Caco-2 (cell line): Measurements from ENCODE around the gene TCN2. TPM values are rescaled to one million over a fixed set of nuclear protein-coding genes. Genes with fewer than 3 reads are reported as not detected.

ENCODE experiments used
- BruUV-seq: library from RNA; stranded (reverse); fragments of 400-500 nt; replicated peaks from 2 replicates; lab custom pipeline; 2021; lab: Mats Ljungman, UMichigan
- CTCF ChIA-PET: fragments of 300-600 bp; sonication (Branson Sonifier 250); formaldehyde crosslinking; loops from one replicate; lab custom pipeline; 2022; ENCODE audit warnings: antibody characterized with exemption; lab: Charles Lee
- POLR2A ChIA-PET: fragments of 300-600 bp; sonication (Branson Sonifier 250); formaldehyde crosslinking; loops from one replicate; lab custom pipeline; 2022; ENCODE audit warnings: antibody characterized with exemption; lab: Charles Lee
- DNase-seq, 2 experiments: peaks; one replicate each; pipeline versions ENCODE4 v3.0.0 to v3.0.0-alpha.2; 2020 to 2022
- H3K27me3 ChIP-seq: replicated peaks from 2 replicates; pipeline ENCODE4 v1.6.0; 2011; ENCODE audit warnings: low read length; ENCODE audit not compliant: control insufficient read depth, insufficient read depth
- H3K36me3 ChIP-seq: 2 replicates; pipeline ENCODE4 v1.5.1; 2011; ENCODE audit warnings: low read length; ENCODE audit not compliant: control insufficient read depth, insufficient read depth
- H3K4me1 ChIP-seq: fragments of 250-450 bp; sonication (Bioruptor Pico); 2 replicates; pipeline ENCODE4 v1.5.1; 2020; ENCODE audit warnings: mild to moderate bottlenecking
- H3K4me3 ChIP-seq: 2 replicates; pipeline ENCODE4 v1.5.1; 2011; ENCODE audit warnings: low read depth, mild to moderate bottlenecking, control low read depth, low read length
- H3K9me3 ChIP-seq: fragments of 250-450 bp; sonication (Bioruptor Pico); 2 replicates; pipeline ENCODE4 v1.5.1; 2020; ENCODE audit warnings: mild to moderate bottlenecking, moderate library complexity
- H3K27ac Mint-ChIP-seq: one replicate; pipeline ENCODE4 v1.8.0; 2022; ENCODE audit warnings: mixed read lengths; ENCODE audit not compliant: unreplicated experiment
- H3K27me3 Mint-ChIP-seq: one replicate; pipeline ENCODE4 v1.8.0; 2022; ENCODE audit warnings: mixed read lengths; ENCODE audit not compliant: insufficient read depth, unreplicated experiment
- H3K36me3 Mint-ChIP-seq: one replicate; pipeline ENCODE4 v1.8.0; 2022; ENCODE audit warnings: mild to moderate bottlenecking, mixed read lengths; ENCODE audit not compliant: insufficient read depth, unreplicated experiment
- H3K4me1 Mint-ChIP-seq: one replicate; pipeline ENCODE4 v1.8.0; 2022; ENCODE audit warnings: low read depth, mixed read lengths; ENCODE audit not compliant: unreplicated experiment
- H3K4me3 Mint-ChIP-seq: one replicate; pipeline ENCODE4 v1.8.0; 2022; ENCODE audit warnings: mild to moderate bottlenecking, moderate library complexity, mixed read lengths; ENCODE audit not compliant: unreplicated experiment
- H3K9me3 Mint-ChIP-seq: one replicate; pipeline ENCODE4 v1.8.0; 2022; ENCODE audit warnings: mixed read lengths; ENCODE audit not compliant: unreplicated experiment
- intact Hi-C: fragments of 100-400 bp; cut with micrococcal nuclease; formaldehyde crosslinking; loops from one replicate; pipeline ENCODE4 v1.10.0; 2022; ENCODE audit not compliant: unreplicated experiment
- total RNA-seq: library from RNA; stranded (reverse); gene quantifications from 2 replicates; pipeline ENCODE4 v1.2.3, GENCODE V29; 2022
- TF ChIP-seq, protein P1 (sequence below), 2 experiments: fragments of 200-600 bp in 1 of 2; IDR thresholded peaks; 1 replicate in 1 of 2; 2 replicates in 1 of 2; pipeline versions ENCODE4 v1.5.1 to v1.8.0; 2011 to 2022; ENCODE audit warnings: antibody characterized with exemption in 1 of 2, control low read depth in 1 of 2, inconsistent platforms in 1 of 2, low read depth in 1 of 2, low read length in 1 of 2, mild to moderate bottlenecking in 1 of 2, moderate library complexity in 1 of 2; ENCODE audit not compliant: insufficient read depth in 1 of 2, severe bottlenecking in 1 of 2, unreplicated experiment in 1 of 2

Gene TCN2
- total RNA-seq, 1 experiment from 2014 or later, result 13.8 TPM

DNA sequence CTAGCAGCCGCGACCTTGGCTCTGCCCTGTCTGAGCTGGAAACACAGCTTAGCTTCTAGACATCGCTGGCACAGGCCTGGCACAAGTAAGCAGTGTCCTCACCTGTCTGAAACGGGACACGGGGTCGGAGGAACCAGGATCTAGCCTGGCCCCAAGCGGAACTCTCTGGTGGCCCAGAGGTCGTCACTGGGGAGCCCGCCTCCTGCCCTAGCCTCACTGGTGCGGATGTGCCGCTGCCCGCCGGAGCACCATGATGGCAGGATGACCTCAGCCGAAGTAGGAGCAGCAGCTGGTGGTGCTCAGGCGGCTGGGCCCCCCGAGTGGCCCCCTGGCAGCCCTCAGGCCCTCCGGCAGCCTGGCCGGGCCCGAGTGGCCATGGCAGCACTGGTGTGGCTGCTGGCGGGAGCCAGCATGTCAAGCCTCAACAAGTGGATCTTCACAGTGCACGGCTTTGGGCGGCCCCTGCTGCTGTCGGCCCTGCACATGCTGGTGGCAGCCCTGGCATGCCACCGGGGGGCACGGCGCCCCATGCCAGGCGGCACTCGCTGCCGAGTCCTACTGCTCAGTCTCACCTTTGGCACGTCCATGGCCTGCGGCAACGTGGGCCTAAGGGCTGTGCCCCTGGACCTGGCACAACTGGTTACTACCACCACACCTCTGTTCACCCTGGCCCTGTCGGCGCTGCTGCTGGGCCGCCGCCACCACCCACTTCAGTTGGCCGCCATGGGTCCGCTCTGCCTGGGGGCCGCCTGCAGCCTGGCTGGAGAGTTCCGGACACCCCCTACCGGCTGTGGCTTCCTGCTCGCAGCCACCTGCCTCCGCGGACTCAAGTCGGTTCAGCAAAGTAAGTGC, 29.5 kb downstream of the TCN2 start:
- Mint-ChIP-seq H3K4me3 (peak overlapping the region; percentile 66), H3K9me3 (no peaks in the 10 kb centered on the region), H3K4me1 (no peaks in the 10 kb centered on the region), H3K27me3 (no peaks in the 10 kb centered on the region), H3K27ac (no peak overlapping the region), H3K36me3 (peaks cover 6% of the 10 kb centered on the region)
- H3K36me3 ChIP-seq, result no peaks in the 10 kb centered on the region
- TF ChIP-seq, protein P1, sequence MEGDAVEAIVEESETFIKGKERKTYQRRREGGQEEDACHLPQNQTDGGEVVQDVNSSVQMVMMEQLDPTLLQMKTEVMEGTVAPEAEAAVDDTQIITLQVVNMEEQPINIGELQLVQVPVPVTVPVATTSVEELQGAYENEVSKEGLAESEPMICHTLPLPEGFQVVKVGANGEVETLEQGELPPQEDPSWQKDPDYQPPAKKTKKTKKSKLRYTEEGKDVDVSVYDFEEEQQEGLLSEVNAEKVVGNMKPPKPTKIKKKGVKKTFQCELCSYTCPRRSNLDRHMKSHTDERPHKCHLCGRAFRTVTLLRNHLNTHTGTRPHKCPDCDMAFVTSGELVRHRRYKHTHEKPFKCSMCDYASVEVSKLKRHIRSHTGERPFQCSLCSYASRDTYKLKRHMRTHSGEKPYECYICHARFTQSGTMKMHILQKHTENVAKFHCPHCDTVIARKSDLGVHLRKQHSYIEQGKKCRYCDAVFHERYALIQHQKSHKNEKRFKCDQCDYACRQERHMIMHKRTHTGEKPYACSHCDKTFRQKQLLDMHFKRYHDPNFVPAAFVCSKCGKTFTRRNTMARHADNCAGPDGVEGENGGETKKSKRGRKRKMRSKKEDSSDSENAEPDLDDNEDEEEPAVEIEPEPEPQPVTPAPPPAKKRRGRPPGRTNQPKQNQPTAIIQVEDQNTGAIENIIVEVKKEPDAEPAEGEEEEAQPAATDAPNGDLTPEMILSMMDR (IDR thresholded peaks at IDR 0.05; ENCODE audit: insufficient read depth in 1 of 2, low read depth in 1 of 2, low read length in 1 of 2, severe bottlenecking in 1 of 2, unreplicated experiment in 1 of 2), result no peak
- no peaks in the 10 kb centered on the region for H3K27me3 ChIP-seq
- intact Hi-C loops, result no loop called here
- H3K9me3 ChIP-seq, result no peaks in the 10 kb centered on the region
- ChIA-PET CTCF (interaction anchor here (0.6 to 3.2 kb wide), 6 partner anchors 10 to 428 kb away, joined by 3 to 94 read pairs (median 4); partner anchors contain the start of gene TCN2), POLR2A (no interaction called here)
- DNase-seq, result peak in 1 of 2 experiments; percentile 20
- H3K4me3 ChIP-seq, result peak overlapping the region; percentile 54
- H3K4me1 ChIP-seq, result peaks cover 13% of the 10 kb centered on the region
- no TSS peak for BruUV-seq

DNA sequence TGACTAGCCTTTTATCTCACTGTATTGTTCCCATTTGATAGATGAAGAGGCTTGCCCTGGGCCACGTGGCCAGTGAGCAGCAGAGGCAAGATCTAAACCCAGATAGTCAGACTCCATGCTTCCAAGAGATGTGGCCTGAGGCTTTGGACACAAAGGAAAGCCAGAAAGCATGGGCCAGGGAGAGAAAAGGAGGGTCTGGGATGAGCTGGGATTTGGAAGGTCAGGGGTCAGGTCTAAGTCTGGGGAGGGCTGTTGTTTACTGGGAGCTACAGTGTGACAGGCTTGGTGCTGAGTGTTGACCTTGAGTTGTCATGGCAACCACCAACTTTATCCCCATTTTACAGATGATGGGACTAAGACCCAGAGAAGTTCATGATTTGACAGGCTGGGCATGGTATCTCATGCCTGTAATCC, 30.7 kb downstream of the TCN2 start:
- Mint-ChIP-seq H3K9me3 (no peaks in the 10 kb centered on the region), H3K27ac (no peak overlapping the region), H3K4me1 (no peaks in the 10 kb centered on the region), H3K4me3 (no peak overlapping the region), H3K27me3 (no peaks in the 10 kb centered on the region), H3K36me3 (peaks cover 6% of the 10 kb centered on the region)
- intact Hi-C loops, result no loop called here
- Histone ChIP-seq H3K36me3 (no peaks in the 10 kb centered on the region), H3K4me3 (no peak overlapping the region), H3K27me3 (no peaks in the 10 kb centered on the region), H3K9me3 (no peaks in the 10 kb centered on the region), H3K4me1 (peaks cover 13% of the 10 kb centered on the region)
- CTCF ChIA-PET, result interaction anchor here (0.7 kb wide), 1 partner anchor 442 kb away, joined by 10 read pairs; no protein-coding TSS in a partner anchor
- POLR2A ChIA-PET, result no interaction called here
- DNase-seq, result no peak
- no TSS peak for BruUV-seq
- TF ChIP-seq, protein P1 (IDR thresholded peaks at IDR 0.05; ENCODE audit: insufficient read depth in 1 of 2, low read depth in 1 of 2, low read length in 1 of 2, severe bottlenecking in 1 of 2, unreplicated experiment in 1 of 2), result no peak

DNA sequence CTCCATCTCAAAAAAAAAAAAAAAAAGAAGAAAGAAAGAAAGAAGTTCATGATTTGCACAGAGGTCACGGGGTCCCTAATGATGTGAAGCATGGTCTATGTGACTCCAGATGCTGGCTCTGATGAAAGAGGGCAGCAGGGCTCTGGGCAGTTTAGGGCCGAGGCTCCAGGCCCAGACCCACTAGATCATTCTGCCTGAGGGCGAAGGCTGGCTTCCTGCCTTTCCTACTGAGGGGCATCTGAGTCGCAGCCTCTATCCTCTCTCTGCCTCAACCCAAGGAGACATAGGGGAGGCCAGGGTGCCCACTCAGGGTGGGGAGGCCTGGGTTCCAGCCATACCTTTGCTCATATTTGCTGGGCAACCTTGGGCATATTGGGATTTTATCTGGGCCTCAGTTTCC, 33.4 kb downstream of the TCN2 start:
- H3K4me1 ChIP-seq, result peaks cover 6% of the 10 kb centered on the region
- TF ChIP-seq, protein P1 (IDR thresholded peaks at IDR 0.05; ENCODE audit: insufficient read depth in 1 of 2, low read depth in 1 of 2, low read length in 1 of 2, severe bottlenecking in 1 of 2, unreplicated experiment in 1 of 2), result no peak
- no peaks in the 10 kb centered on the region for H3K4me1 Mint-ChIP-seq
- no peak overlapping the region for H3K4me3 ChIP-seq
- H3K27me3 Mint-ChIP-seq, result no peaks in the 10 kb centered on the region
- no peaks in the 10 kb centered on the region for H3K36me3 ChIP-seq
- CTCF ChIA-PET, result no interaction called here
- intact Hi-C loops, result no loop called here
- no peaks in the 10 kb centered on the region for H3K27me3 ChIP-seq
- H3K27ac Mint-ChIP-seq, result no peak overlapping the region
- H3K36me3 Mint-ChIP-seq, result no peaks in the 10 kb centered on the region
- no peak for DNase-seq
- H3K4me3 Mint-ChIP-seq, result no peak overlapping the region
- POLR2A ChIA-PET, result no interaction called here
- no peaks in the 10 kb centered on the region for H3K9me3 ChIP-seq
- no peaks in the 10 kb centered on the region for H3K9me3 Mint-ChIP-seq
- no TSS peak for BruUV-seq
